Measurements from ENCODE around the gene CAMKMT. TPM values are rescaled to one million over a fixed set of nuclear protein-coding genes. Genes with fewer than 3 reads are reported as not detected.
A peak's percentile ranks its signal among the peaks of the same experiment; 100 is the strongest.

Gene CAMKMT
- total and polyA plus RNA-seq, 2 experiments from 2014 or later: 26.5 to 29.5 TPM

DNA sequence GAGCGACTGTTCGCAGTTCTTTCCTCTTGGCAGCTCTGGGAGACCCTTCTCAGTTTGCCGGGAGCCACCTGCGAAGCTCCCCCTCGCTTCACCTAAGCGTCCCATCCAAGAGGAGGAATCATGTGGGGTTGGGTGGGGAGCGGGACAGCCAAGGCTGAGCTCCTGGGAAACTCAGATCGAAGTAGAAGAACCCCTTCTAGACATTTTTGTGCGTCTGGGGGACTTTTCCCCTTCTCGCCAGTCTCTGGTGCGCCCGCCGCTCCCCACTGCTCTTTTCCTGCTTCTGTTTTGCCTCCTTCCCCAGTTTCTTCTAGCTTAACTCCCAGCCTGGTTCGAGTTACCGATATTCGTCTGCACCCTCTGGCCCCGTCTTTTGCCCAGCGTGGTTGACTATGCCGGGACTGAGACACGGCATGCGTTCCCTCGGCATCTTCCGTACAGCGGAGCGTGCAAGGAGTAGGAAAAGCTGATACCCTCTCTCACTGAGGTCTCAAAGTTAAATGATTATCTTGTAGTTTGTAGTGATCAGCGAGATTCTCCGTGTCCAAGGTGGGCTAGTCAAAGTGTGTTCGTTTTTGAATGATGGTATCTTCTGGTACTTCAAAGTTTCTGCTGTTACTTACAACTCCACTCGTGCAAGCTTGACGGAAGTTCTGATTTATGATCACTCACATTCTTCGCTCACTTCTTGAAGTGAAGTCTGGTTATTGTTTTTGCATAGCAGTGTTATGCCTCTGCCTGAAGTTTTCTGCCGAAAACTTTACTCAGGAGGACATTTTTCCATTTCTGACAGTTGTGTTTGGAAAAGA lies 664 bp downstream of the CAMKMT start:
- Histone ChIP-seq H3K79me2 (replicated peaks; ENCODE audit: insufficient read depth) (peaks cover 61% of the 10 kb centered on the region), H3K4me3 (peak overlapping the region; percentile 87)

More for the DNA sequence above, 664 bp downstream of the CAMKMT start:
- peak overlapping the region; percentile 85 for H3K4me2 ChIP-seq
- peaks cover 5% of the 10 kb centered on the region; the same call in 1 of the 2 replicates for H3F3A ChIP-seq (replicated peaks; ENCODE audit: low read depth)
- no peaks in the 10 kb centered on the region for H3K27me3 ChIP-seq (ENCODE audit: insufficient read depth)
- no peaks in the 10 kb centered on the region for H4K20me1 ChIP-seq (replicated peaks; ENCODE audit: insufficient read depth)
- H2AFZ ChIP-seq: peak overlapping the region; percentile 75
- ATAC-seq: peak; percentile 26
- Mint-ChIP-seq H3K4me1 (peaks cover 18% of the 10 kb centered on the region), H3K9me3 (peaks cover 3% of the 10 kb centered on the region; the same call in 1 of the 3 replicates), H3K4me3 (peak overlapping the region; percentile 98), H3K36me3 (ENCODE audit: low read depth) (no peaks in the 10 kb centered on the region; the same call in 2 of the 3 replicates), H3K27me3 (ENCODE audit: insufficient read depth, low read depth, poor library complexity) (peaks cover 6% of the 10 kb centered on the region), H3K27ac (peak overlapping the region; percentile 82)
- DNase-seq (ENCODE audit: low spot score): peak; percentile 77
- no peak for TF ChIP-seq ZNF331 (CRISPR knock-in tag; IDR thresholded peaks at IDR 0.05; ENCODE audit: low read depth)
- no peak for TF ChIP-seq ZNF462 (CRISPR knock-in tag; IDR thresholded peaks at IDR 0.05)
- TF ChIP-seq STAT1 (IDR thresholded peaks at IDR 0.05; ENCODE audit: unreplicated experiment): no peak
- TF ChIP-seq ZNF114 (CRISPR knock-in tag; IDR thresholded peaks at IDR 0.05): no peak
- TF ChIP-seq JUNB (IDR thresholded peaks at IDR 0.05; ENCODE audit: unreplicated experiment): no peak
- no peak for TF ChIP-seq EZH2phosphoT487 (IDR thresholded peaks at IDR 0.05; ENCODE audit: unreplicated experiment)
- no peaks in the 10 kb centered on the region for H3K36me3 ChIP-seq (ENCODE audit: insufficient read depth)
- no peaks in the 10 kb centered on the region for H3K9me2 ChIP-seq (ENCODE audit: insufficient read depth)
- H3K4me1 ChIP-seq (ENCODE audit: insufficient read depth): peaks cover 8% of the 10 kb centered on the region; the same call in 1 of the 2 replicates
- peak overlapping the region; percentile 68 for H3K27ac ChIP-seq (ENCODE audit: low read depth)

Data from GM23338 (cell line).